GM12864 (cell line): Measurements from ENCODE around the gene EGLN1.

ENCODE experiments used
- DNase-seq: peaks from one replicate; pipeline ENCODE4 v3.0.0-alpha.2; 2011; ENCODE audit warnings: low read depth
- H3K4me3 ChIP-seq: 2 replicates; pipeline ENCODE4 v1.5.1; 2011; ENCODE audit warnings: mild to moderate bottlenecking, low read depth, low read length, control low read depth
- CTCF ChIP-seq: IDR thresholded peaks from 2 replicates; pipeline ENCODE4 v1.5.1; 2011; ENCODE audit warnings: low read depth, mild to moderate bottlenecking, moderate library complexity, low read length, control low read depth, inconsistent platforms; ENCODE audit errors: missing control alignments

EGLN1 gene

GRCh38 chr1:231408528-231409094, 13.5 kb downstream of the EGLN1 start:
- no peak for DNase-seq
- no peak overlapping the region for H3K4me3 ChIP-seq
- no peak for TF ChIP-seq CTCF

GRCh38 chr1:231407547-231408396, 14.3 kb downstream of the EGLN1 start:
- no peak for TF ChIP-seq CTCF
- DNase-seq = no peak
- no peak overlapping the region for H3K4me3 ChIP-seq

- DNase-seq = no peak
- H3K4me3 ChIP-seq = no peak overlapping the region
- TF ChIP-seq CTCF = no peak
Measured at GRCh38 chr1:231407049-231407448, 15.0 kb downstream of the EGLN1 start.

GRCh38 chr1:231404318-231404717, 17.8 kb downstream of the EGLN1 start:
- TF ChIP-seq CTCF = no peak
- H3K4me3 ChIP-seq = no peak overlapping the region
- DNase-seq = no peak

GRCh38 chr1:231401478-231401877, 20.6 kb downstream of the EGLN1 start:
- DNase-seq = no peak
- no peak for TF ChIP-seq CTCF
- no peak overlapping the region for H3K4me3 ChIP-seq

- DNase-seq = no peak
- no peak overlapping the region for H3K4me3 ChIP-seq
Measured at GRCh38 chr1:231397886-231398671, 24.0 kb downstream of the EGLN1 start.

More at GRCh38 chr1:231397886-231398671, 24.0 kb downstream of the EGLN1 start:
- TF ChIP-seq CTCF = no peak
